ENCODE results near the gene ARHGAP26.

- TF ChIP-seq ZNF274 (IDR thresholded peaks at IDR 0.05; ENCODE audit: low read depth, low read length) (no peak), YY1 (IDR thresholded peaks at IDR 0.05; ENCODE audit: insufficient read depth, insufficient read length) (no peak)
Measured at GRCh38 chr5:142737179-142737578, 33.0 kb upstream of the ARHGAP26 start.

All from NT2/D1 (cell line).